NCI-H146 (cell line): ENCODE measurements around the gene ZMIZ1.

ENCODE experiments used
- DNase-seq: peaks from one replicate; lab custom pipeline; 2025; lab: John Stamatoyannopoulos, UW

The ZMIZ1 gene, protein sequence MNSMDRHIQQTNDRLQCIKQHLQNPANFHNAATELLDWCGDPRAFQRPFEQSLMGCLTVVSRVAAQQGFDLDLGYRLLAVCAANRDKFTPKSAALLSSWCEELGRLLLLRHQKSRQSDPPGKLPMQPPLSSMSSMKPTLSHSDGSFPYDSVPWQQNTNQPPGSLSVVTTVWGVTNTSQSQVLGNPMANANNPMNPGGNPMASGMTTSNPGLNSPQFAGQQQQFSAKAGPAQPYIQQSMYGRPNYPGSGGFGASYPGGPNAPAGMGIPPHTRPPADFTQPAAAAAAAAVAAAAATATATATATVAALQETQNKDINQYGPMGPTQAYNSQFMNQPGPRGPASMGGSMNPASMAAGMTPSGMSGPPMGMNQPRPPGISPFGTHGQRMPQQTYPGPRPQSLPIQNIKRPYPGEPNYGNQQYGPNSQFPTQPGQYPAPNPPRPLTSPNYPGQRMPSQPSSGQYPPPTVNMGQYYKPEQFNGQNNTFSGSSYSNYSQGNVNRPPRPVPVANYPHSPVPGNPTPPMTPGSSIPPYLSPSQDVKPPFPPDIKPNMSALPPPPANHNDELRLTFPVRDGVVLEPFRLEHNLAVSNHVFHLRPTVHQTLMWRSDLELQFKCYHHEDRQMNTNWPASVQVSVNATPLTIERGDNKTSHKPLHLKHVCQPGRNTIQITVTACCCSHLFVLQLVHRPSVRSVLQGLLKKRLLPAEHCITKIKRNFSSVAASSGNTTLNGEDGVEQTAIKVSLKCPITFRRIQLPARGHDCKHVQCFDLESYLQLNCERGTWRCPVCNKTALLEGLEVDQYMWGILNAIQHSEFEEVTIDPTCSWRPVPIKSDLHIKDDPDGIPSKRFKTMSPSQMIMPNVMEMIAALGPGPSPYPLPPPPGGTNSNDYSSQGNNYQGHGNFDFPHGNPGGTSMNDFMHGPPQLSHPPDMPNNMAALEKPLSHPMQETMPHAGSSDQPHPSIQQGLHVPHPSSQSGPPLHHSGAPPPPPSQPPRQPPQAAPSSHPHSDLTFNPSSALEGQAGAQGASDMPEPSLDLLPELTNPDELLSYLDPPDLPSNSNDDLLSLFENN

DNA sequence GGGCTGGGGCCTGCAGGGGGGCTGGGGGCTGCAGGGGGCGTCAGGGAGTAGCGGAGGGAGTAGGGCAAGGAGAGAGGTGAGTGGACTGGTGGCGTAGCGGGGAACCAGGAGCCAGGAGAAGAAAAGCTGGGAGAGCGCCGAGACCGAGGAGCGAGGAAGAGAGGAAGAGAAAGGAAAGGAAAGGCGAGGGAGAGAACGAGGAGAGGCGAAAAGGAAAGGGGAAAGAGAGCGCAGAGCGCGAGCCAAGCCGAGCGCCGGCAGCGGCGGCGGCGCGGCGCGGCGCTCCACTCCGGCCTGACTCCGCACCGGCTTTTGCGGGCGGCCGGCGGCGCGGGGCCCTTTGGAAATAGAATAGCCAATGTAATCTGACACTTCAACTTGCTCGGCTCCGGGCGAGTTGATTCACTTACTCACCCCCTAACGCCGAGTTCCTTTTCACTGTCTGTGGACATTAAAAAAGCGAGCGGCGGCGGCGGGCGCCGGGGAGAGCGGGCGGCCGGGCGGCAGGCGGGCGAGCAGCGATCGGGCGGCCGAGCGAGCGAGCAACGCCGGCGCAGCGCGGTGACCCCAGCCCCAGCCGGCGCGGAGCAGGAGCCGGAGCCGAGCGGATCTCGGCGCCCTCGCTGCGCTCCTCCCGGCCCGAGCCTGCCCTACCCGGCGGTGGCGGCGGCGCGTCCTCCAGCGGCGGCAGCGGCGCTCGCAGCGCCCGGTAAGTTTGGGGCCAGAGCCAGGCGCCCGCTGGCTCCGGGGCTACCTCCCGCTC, at the start of gene ZMIZ1:
ZMIZ1 (plus strand) TSS at position 405 of the 763 bp plus-strand sequence. CDS start 132,667 bp downstream, outside the sequence.
- DNase-seq, result peak; percentile 93

DNA sequence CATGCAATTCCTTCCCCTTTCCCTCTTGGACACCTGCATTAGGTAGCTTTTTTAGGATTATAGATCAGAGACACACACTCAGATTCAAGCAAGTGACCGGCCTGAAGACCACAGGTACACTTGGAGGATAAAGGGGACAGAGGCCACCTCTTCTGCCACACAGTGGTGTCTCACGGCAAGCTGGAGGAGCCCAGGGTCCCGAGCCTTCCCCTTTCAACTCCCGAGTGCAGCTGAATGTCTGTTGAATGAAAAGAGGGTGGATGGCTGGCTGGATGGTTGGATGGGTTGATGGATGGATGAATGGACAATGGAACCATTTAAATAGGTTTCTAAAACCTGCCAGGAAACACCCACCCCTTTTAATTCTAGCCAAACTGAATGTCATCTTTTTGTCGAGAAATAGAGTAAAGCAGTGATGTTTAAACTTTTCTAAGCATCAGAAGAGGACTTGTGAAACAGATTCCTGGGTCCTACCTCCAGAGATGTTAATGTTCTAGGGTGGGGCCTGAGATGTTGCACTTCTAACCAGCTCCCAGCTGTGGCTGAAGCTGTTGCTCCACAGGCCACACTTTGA, 49.2 kb upstream of the ZMIZ1 start:
- no peak for DNase-seq

DNA sequence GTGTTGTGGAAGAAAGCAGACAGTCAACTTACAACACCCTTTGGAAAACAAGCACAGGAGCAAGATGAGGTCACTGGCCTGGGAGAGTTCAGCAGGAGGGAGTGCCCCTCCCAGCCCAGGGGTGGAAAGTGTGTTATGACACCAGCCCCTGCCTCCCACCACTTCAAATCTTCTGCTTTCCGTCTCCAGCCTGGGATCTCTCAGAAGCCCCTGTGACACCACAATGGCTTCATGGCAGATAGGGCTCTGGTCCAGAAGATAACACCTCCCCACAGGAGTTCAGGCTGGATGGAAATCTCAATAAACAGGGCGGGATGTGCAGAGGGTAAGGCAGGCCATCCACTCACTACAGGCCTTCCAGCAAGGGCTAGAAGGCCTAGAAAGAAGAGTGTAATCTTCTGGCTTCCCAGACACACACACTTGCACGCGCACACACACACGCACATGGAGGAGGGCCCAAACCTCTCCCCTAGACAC, 48.7 kb upstream of the ZMIZ1 start:
- no peak for DNase-seq

- DNase-seq, result no peak
These were observed 48.2 kb upstream of the ZMIZ1 start for GRCh38 chr10:79020605-79021004.

DNA sequence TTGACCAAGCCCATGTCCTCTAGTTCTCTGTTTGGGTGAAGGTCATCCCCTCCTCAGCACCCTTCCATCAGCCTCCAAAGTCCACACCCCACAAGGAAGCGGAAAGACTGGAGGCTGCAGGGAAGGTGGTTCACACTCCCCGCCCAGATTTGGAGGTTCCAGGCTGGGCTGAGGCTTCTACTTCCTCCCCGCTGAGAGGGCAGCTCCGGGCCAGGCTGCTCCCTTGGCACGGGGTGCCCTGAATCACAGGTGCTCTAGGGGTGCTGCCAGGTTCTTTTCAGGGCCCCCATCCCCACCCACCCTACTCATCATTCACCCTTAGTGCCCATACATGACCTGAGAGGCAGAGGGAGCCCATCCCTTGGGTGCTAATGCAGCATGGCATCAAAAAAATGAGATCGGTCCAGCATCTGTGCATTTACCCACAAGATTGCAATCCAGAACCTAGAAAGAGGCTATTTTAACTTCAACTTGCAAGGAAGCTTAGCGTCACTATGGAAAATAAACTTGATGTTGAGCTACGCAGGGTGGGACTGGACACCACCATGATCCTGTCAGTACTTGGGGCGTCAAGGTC, 47.3 kb upstream of the ZMIZ1 start:
- no peak for DNase-seq

- DNase-seq, result no peak
These were observed 46.7 kb upstream of the ZMIZ1 start for GRCh38 chr10:79021948-79022499.

- DNase-seq, result no peak
These were observed 46.1 kb upstream of the ZMIZ1 start for GRCh38 chr10:79022565-79023230.

GRCh38 chr10:79023240-79024162, 45.3 kb upstream of the ZMIZ1 start:
- DNase-seq, result peak; percentile 81

DNA sequence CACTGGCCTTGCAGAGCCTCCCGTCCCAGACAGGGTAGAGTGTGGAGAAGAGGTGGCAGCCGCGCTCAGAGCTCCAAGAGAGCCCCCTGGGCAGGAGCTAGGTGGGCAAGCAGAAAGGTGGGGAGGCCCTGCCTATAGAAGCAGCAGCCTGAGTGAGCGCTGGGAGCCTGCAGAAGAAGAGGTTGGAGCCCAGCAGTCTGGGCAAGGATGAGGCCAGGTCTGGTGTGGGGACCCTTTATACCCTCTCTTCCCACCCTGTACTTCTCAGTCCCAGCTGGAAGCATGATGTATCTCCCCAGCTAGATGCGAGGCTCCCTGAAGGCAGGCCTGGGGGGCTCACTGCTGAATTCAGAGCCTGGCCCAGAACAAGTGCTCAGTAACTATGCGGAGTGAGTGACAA, 44.5 kb upstream of the ZMIZ1 start:
- no peak for DNase-seq

DNA sequence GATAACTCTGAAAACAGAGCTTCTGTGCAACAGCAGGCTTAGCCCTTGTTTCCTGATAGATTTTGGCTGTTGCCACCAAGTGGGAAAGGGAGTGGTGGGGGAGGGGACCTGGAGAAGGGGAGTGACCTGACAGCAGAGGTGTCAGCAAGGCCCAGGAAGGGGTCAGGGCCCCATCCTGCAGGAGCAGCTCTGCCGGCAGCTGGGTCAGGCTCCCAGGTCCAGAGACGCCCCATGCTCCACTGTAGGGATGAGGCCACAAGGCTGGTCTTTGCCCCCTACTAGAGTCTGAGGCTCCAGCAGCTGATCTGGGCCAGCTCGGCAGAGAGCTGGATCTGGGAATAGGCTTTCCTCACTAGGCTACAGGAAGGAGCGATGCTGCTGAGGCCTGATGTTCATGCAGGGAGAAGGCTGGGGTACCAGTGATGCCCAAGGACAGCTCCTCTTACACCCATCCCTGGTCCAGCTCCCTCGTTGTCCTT, 44.0 kb upstream of the ZMIZ1 start:
- DNase-seq, result no peak

DNA sequence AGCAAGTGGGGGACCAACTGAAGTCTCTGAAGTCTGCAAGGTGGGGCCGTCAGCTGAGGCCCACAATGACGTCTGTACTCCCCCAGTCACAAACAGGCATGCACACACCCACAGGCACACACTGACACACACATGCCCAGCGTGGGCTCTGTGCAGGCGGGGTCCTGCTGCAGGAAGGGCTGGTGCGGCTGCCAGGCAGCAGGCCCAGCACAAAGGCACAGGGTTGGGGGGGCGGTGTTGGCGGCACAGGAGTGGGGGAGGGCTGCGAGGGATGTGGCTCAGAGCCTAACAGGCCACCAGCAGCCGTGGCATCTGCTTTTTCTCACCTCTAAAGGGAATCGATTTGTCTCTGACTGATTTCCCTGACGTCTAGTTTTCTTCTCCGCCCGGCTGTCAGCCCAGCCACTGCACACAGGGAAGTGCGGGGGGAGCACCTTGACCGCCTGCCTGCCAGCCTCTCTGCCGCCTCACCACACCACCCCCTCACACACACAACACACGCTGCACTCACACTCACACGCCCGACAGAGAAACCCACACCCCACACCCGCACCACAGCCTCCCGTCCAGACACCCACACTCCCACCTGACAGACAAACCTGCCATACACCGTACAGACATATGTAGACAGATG, 43.5 kb upstream of the ZMIZ1 start:
- DNase-seq, result no peak

DNA sequence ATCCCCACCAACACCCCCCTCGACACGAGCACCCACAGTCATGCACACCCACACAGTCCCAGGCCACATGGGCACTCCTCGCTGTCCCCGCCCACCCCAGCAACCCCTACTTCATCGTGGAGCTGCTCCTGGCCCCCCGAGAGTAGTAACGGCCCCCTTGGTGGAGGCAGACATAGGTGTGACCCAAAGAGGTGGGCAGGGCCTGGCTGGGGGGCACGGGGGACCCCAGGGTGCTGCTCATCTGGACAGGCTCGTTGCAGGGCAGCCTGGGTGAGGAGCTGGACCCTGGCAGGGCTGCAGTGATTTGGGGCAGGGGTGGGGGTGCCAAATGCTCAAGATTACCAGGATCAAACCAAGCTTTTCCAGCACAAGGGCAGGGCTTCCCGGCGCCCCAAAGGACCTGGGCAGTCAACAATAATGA, 42.4 kb upstream of the ZMIZ1 start:
- no peak for DNase-seq

GRCh38 chr10:79026806-79027146, 42.0 kb upstream of the ZMIZ1 start:
- no peak for DNase-seq

- DNase-seq, result peak; percentile 96
These were observed 41.4 kb upstream of the ZMIZ1 start for GRCh38 chr10:79027147-79028055.

GRCh38 chr10:79028056-79028430, 40.7 kb upstream of the ZMIZ1 start:
- DNase-seq, result no peak

DNA sequence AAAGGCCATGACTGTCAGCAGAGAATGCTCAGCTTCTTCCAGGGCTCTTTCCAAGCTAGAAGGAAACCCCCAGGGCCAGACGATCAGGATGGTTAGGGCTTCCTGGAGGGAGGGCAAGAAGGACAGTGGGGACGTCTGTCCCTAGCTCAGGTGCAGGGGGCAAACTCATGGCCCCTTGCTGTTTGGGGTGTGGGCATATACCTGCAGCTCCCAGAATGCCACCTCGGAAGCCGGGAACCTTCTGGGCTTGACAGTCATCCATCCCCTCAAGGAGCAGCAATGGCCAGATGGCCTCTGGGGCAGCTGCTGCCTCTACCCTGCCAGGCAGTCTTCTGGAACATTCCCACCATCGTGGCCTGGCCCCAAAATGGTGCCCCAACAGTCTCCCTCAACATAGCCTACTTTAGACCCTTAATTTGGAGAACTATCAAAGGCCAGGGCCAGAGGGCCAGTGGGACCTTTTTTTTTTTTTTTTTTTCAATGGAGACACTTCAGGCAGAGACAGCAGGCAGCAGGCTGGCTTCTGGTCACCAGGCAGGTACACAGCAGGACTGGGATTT, 40.2 kb upstream of the ZMIZ1 start:
- no peak for DNase-seq
